HG03378 (cell line): ENCODE measurements around the gene CD38.

Source experiments
- ATAC-seq: cut with Tn5 transposase; IDR thresholded peaks from one replicate; pipeline ENCODE4 v1.9.1; 2021; ENCODE audit warnings: mild to moderate bottlenecking, moderate library complexity; ENCODE audit not compliant: unreplicated experiment

Gene CD38

GRCh38 chr4:15758294-15758693 is 19.8 kb upstream of the CD38 start:
- ATAC-seq, result no peak

GRCh38 chr4:15762460-15762859 is 15.7 kb upstream of the CD38 start:
- peak; percentile 47 for ATAC-seq

DNA sequence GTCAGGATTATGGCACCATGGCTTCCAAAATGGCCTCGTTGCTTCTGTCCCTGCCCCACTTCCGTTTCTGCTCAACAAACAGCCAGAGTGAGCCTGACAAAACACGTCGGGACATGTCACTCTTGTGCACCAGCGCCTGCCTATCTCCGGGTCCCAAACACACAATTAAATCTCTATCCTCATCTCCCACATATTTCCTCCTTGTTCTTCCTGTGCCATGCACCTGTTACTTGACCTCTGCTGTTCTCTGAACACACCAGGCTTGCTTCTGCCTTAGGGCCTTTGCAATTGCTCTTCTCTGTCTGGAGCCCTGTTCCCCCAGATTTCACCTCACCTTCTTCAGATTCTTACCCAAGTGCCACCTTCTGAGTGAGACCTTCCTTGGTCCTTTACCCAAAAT is 12.7 kb upstream of the CD38 start:
- no peak for ATAC-seq

DNA sequence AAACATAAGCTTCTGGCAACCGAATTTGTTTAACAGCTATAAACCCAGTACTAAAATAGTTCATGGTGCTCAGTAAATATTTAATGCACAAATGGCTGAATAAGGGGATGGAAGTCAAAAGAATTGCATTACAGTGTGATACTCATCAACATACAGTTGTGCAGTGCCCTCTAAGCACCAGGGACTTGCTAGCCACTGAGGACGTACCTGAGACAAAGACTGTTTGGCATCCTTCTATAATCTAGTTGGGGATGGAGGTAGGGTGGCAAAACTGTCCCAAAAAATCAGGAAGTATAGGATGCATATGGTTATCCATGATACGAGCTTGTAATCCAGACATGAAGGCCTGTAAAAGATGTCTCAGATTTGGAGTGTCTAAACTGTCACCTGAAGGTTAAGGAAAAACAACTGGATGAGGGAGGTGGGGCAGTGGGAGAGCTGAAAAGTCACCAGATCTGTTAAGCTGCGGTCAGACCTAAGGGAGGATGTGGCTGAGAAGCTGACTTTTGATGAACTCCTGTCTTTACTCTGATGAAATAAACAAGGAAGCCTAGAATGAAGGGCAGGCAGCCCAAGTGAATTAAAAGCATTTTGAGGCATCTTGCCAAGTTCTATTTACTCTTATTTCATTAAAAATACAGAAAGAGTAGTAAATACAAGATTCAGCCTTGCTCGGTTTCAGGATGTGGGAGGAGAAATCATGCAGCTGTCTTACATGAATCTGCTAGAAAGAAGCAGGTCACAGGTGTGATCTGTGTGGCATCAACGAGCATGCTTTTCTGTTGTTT is 12.0 kb upstream of the CD38 start:
- ATAC-seq, result peak; percentile 60

DNA sequence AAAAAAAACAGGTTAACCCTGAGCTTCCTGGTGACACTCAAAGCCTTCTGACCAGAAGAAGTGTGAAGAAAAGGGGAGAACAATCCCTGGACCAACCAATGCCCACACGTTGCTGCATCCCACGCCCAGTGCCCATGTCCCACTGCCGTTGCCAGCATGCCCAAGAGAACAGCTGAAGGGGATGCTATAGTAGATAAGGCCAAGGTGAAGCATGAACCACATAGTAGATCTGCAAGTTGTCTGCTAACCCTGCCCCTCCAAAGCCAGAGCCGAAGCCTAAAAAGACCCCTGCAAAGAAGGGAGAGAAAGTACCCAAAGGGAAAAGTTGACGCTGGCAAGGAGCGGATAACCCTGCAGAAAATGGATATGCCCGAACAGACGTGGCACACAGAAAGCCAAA is 11.3 kb upstream of the CD38 start:
- ATAC-seq, result no peak

- ATAC-seq, result no peak
Observed at GRCh38 chr4:15769202-15769601, 8.9 kb upstream of the CD38 start.

DNA sequence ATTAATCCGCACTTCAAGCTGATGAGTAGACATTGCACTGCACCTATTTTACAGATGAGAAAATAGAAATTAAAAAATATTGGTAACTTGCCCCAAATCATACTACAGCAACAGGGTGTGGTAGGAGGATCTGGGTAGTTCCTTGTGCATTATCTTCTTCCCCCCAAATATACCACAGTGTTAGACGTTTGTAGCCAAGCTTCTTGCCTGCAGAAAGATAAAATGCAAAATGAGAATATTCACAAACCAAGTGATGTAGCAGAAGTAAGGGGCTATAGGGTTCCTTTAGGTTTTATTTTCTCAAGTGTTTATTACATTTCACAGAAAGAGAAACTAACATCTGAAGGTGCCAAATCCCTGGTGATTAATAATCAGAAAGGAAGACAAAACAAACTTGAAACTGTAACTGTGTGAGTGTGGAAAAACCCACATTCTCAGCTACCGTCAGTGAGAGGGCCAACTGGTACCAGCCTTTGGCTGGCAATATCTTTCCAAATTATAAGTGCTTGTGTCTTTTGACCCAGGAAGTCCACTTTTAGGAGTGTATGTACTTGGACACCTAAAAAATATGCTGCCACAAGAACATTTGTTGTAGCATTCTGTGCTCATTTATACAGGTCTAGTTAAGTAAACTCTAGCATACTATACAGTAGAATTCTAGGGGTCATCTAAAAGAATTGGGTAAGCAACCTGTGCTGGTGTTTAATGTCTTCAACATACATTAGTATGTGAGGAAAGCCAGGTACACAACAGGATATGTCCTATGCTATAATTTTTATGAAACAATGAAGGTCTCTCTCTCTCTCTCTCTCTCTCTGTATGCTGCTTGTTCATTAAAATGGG is 6.7 kb upstream of the CD38 start:
- peak; percentile 93 for ATAC-seq

GRCh38 chr4:15774020-15774420 is 4.1 kb upstream of the CD38 start:
- ATAC-seq, result no peak

GRCh38 chr4:15776871-15777648 is 1.1 kb upstream of the CD38 start:
- no peak for ATAC-seq

GRCh38 chr4:15777697-15778288 is 335 bp upstream of the CD38 start:
- ATAC-seq, result no peak

DNA sequence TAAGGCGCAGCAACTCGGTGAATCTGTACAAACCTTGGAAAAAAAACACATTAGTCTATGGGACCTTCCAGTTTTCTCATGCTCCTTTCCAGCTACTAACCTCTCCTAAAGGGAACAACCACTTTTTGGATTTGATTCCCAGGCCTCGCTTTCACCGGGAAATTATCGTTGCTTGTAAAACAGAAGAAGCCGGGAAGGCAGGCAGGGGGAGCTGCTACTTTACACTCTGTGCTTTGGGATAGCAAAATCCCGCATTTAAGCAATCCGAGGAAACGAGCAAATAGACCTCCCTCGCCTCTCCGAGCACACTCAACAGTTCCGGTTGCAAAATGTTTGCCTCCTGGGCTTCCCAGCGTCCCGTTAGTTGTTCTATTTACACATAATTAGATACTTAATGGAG is 1.2 kb downstream of the CD38 start:
- ATAC-seq, result no peak

GRCh38 chr4:15779809-15780208 is 1.7 kb downstream of the CD38 start:
- no peak for ATAC-seq

DNA sequence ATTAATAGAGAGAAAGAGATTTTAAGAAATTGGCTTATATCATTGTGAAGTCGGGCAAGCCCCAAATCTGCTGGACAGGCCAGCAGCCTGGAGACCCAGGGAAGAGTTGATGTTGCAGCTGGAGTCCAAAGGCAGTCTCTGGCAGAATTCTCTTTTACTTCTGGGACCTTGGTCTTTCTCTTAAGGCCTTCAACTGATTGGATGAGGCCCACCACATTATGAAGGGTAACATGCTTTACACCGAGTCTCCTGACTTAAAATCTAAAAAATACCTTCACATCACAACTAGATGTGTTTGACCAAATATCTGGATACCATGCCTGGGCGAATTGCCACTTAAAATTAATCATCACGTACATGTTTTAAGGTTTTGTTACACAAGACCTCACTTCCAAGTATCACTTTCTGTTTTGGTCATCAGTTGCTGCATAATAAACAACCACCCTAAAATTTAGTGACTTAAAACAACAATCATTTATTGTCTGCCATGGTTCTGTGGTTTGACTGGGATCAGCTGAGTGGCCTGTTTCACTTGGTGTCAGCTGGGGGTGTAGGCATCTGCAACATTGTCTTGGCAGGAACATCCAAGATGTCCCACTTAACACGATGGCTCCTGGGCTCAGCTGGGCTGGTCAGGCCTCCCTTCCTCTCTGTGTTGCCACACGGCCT is 3.4 kb downstream of the CD38 start:
- ATAC-seq, result peak; percentile 43

GRCh38 chr4:15783676-15784075 is 5.5 kb downstream of the CD38 start:
- no peak for ATAC-seq

DNA sequence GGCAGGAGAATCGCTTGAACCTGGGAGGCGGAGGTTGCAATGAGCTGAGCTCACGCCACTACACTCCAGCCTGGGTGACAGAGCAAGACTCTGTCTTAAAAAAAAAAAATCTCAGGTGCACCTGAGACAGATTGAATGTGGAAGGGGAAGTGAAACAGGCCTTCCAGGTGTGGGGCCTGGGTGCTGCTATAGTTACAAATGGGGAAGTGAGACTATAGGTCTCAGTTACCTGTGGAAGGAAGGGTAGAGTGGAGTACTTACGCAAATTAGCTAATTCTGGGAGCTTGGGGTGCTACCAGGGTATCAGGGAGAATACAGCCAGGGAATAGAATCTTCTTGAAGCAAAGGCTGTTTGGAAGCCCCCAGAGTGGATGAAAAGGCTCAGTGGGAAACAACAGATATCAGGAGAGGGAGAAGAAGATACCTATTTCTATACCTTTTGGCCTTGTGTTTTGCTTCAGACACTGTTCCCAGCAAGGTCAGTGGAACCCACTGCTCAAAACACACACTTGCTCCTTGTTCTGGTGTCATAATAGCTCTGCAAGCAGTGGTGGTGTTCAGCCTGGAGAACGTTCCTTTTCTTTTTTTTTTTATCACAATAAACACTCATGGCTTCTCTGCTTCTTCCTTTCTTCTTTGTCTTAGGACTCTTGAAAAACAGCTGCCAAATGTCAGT is 7.0 kb downstream of the CD38 start:
- ATAC-seq, result peak; percentile 82

- ATAC-seq, result no peak
Observed at GRCh38 chr4:15786743-15787142, 8.6 kb downstream of the CD38 start.

GRCh38 chr4:15792974-15793373 is 14.8 kb downstream of the CD38 start:
- no peak for ATAC-seq

DNA sequence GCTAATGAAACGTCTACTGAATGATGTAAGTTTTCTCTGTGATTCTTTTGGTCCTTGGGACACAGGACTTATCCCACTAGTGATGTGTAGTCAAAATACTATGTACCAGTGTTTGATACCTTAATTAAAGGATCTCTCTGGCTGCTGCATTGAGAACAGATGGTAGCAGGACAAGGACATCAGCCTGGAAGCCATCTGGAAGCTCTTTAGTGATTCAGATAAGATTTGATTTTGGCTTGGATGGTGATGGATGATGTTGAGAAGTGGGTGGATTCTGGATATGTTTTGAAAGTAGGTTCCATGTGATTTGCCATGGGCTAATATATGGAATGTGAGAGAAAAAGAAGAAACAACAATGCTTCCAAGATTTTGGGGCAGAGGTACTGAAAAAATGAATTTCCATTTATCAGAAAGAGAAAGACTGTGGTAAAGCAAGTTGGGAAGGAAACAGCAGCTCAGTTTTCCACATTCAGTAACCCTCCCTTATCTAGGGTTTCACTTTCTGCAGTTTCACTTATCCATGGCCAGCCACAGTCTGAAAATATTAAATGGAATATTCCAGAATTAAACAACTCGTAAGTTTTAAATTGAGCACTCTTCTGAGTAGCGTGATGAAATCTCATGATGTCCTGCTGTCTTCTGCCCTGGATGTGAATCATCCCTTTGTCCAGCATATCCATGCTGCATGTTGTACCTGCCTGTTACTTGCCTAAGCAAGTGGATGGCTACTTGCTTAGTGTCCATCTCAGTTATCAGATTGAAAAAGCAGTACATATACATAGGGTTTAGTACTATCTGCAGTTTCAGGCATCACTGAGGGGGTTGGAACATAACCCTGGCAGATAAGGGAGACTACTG is 15.6 kb downstream of the CD38 start:
- ATAC-seq, result no peak

- ATAC-seq, result no peak
Observed at GRCh38 chr4:15794426-15794825, 16.3 kb downstream of the CD38 start.
